ENCODE results near the gene MACROD2.

MACROD2 gene

GRCh38 chr20:14929388-14929787, 934.1 kb downstream of the MACROD2 start:
- no peak for DNase-seq

- DNase-seq, result no peak
Observed at GRCh38 chr20:14932040-14932439, 936.7 kb downstream of the MACROD2 start.

- DNase-seq, result no peak
Observed at GRCh38 chr20:14935285-14935684, 940.0 kb downstream of the MACROD2 start.

- DNase-seq, result no peak
Observed at GRCh38 chr20:14937021-14937420, 941.7 kb downstream of the MACROD2 start.

- DNase-seq, result no peak
Observed at GRCh38 chr20:14937846-14938245, 942.5 kb downstream of the MACROD2 start.

- DNase-seq, result no peak
Observed at GRCh38 chr20:14947536-14947935, 952.2 kb downstream of the MACROD2 start.

GRCh38 chr20:14947946-14948345, 952.6 kb downstream of the MACROD2 start:
- DNase-seq, result no peak

GRCh38 chr20:14948416-14948815, 953.1 kb downstream of the MACROD2 start:
- no peak for DNase-seq

GRCh38 chr20:14950633-14951032, 955.3 kb downstream of the MACROD2 start:
- DNase-seq, result peak in 1 of 3 experiments; percentile 5

GRCh38 chr20:14951105-14951504, 955.8 kb downstream of the MACROD2 start:
- DNase-seq, result no peak

- peak in 1 of 3 experiments; percentile 9 for DNase-seq
Observed at GRCh38 chr20:14951707-14952418, 956.5 kb downstream of the MACROD2 start.

GRCh38 chr20:14953736-14954135, 958.4 kb downstream of the MACROD2 start:
- DNase-seq, result peak in 1 of 3 experiments; percentile 39

- DNase-seq, result peak in 2 of 3 experiments; percentile 11 to 68
Observed at GRCh38 chr20:14955399-14955798, 960.1 kb downstream of the MACROD2 start.

GRCh38 chr20:14956026-14956425, 960.7 kb downstream of the MACROD2 start:
- peak in 1 of 3 experiments; percentile 72 for DNase-seq

- DNase-seq, result peak in 1 of 3 experiments; percentile 72
Observed at GRCh38 chr20:14956538-14956937, 961.2 kb downstream of the MACROD2 start.

GRCh38 chr20:14957402-14957801, 962.1 kb downstream of the MACROD2 start:
- DNase-seq, result no peak

GRCh38 chr20:14958626-14959025, 963.3 kb downstream of the MACROD2 start:
- no peak for DNase-seq

GRCh38 chr20:14959506-14960475, 964.5 kb downstream of the MACROD2 start:
- no peak for DNase-seq

GRCh38 chr20:14960831-14961230, 965.5 kb downstream of the MACROD2 start:
- DNase-seq, result no peak

GRCh38 chr20:14963262-14963663, 967.9 kb downstream of the MACROD2 start:
- peak in 1 of 3 experiments; percentile 18 for DNase-seq

GRCh38 chr20:14966203-14966602, 970.9 kb downstream of the MACROD2 start:
- DNase-seq, result no peak

GRCh38 chr20:14966808-14967207, 971.5 kb downstream of the MACROD2 start:
- no peak for DNase-seq

- no peak for DNase-seq
Observed at GRCh38 chr20:14972256-14972655, 976.9 kb downstream of the MACROD2 start.

GRCh38 chr20:14972690-14973089, 977.4 kb downstream of the MACROD2 start:
- DNase-seq, result no peak
